SK-N-SH treated with all-trans-retinoic acid at 6 μM for 48 hours (cell line): ENCODE results near the gene EPB41.

ENCODE experiments used
- ATAC-seq: fragments of 200-7000 bp; cut with Tn5 transposase; 3 replicates; pipeline ENCODE4 v1.9.1; 2020; ENCODE audit warnings: mild to moderate bottlenecking, moderate library complexity
- ARNTL ChIP-seq: fragments of 450-650 bp; formaldehyde crosslinking; IDR thresholded peaks from 2 replicates; pipeline ENCODE4 v1.5.0; 2020; ENCODE audit warnings: low read depth, mild to moderate bottlenecking, moderate library complexity, borderline replicate concordance
- BACH2 ChIP-seq: fragments of 250-450 bp; sonication (Bioruptor Pico); IDR thresholded peaks from 2 replicates; pipeline ENCODE4 v1.9.0; 2021; ENCODE audit warnings: mild to moderate bottlenecking, borderline replicate concordance
- CSDC2 ChIP-seq: fragments of 250-450 bp; sonication (Bioruptor Pico); IDR thresholded peaks from 2 replicates; pipeline ENCODE4 v1.5.0; 2020; ENCODE audit warnings: mild to moderate bottlenecking, moderate library complexity
- CSRNP3 ChIP-seq: fragments of 250-450 bp; sonication (Bioruptor Pico); IDR thresholded peaks from 2 replicates; pipeline ENCODE4 v1.5.1; 2021; ENCODE audit warnings: mild to moderate bottlenecking, moderate library complexity
- ESRRG ChIP-seq: fragments of 250-450 bp; sonication (Bioruptor Pico); IDR thresholded peaks from 2 replicates; pipeline ENCODE4 v1.6.1; 2021; ENCODE audit warnings: mild to moderate bottlenecking
- GLIS3 ChIP-seq: fragments of 250-450 bp; sonication (Bioruptor Pico); IDR thresholded peaks from 2 replicates; pipeline ENCODE4 v1.5.0; 2020; ENCODE audit warnings: mild to moderate bottlenecking, moderate library complexity
- ISL1 ChIP-seq: fragments of 250-450 bp; sonication (Bioruptor Pico); IDR thresholded peaks from 2 replicates; pipeline ENCODE4 v2.1.2; 2022; ENCODE audit warnings: mild to moderate bottlenecking, moderate library complexity
- OSR1 ChIP-seq: fragments of 250-450 bp; sonication (Bioruptor Pico); IDR thresholded peaks from 2 replicates; pipeline ENCODE4 v1.8.0; 2022; ENCODE audit warnings: moderate library complexity, mild to moderate bottlenecking, inconsistent platforms
- PATZ1 ChIP-seq: fragments of 250-450 bp; sonication (Bioruptor Pico); IDR thresholded peaks from 2 replicates; pipeline ENCODE4 v1.8.0; 2020; ENCODE audit warnings: mild to moderate bottlenecking, moderate library complexity, borderline replicate concordance
- PPARA ChIP-seq: fragments of 250-450 bp; sonication (Bioruptor Pico); IDR thresholded peaks from 2 replicates; pipeline ENCODE4 v1.5.0; 2020; ENCODE audit warnings: mild to moderate bottlenecking, borderline replicate concordance
- RARB ChIP-seq: fragments of 250-450 bp; sonication (Bioruptor Pico); IDR thresholded peaks from 2 replicates; pipeline ENCODE4 v1.8.0; 2021; ENCODE audit warnings: mild to moderate bottlenecking, moderate library complexity
- TCF4 ChIP-seq: fragments of 250-450 bp; sonication (Bioruptor Pico); IDR thresholded peaks from 2 replicates; pipeline ENCODE4 v1.8.0; 2021; ENCODE audit warnings: mild to moderate bottlenecking, moderate library complexity, borderline replicate concordance
- ZC3H10 ChIP-seq: fragments of 250-450 bp; sonication (Bioruptor Pico); IDR thresholded peaks from 2 replicates; pipeline ENCODE4 v1.5.1; 2021; ENCODE audit warnings: mild to moderate bottlenecking, moderate library complexity
- ZFP3 ChIP-seq: fragments of 250-450 bp; sonication (Bioruptor Pico); IDR thresholded peaks from 2 replicates; pipeline ENCODE4 v1.5.0; 2020; ENCODE audit warnings: mild to moderate bottlenecking, moderate library complexity
- ZFP30 ChIP-seq: fragments of 450-650 bp; formaldehyde crosslinking; IDR thresholded peaks from 2 replicates; pipeline ENCODE4 v1.5.0; 2022; ENCODE audit warnings: mild to moderate bottlenecking, moderate library complexity
- ZNF565 ChIP-seq: fragments of 450-650 bp; formaldehyde crosslinking; conservative IDR thresholded peaks from 2 replicates; pipeline ENCODE4 v1.5.0; 2020; ENCODE audit warnings: low read depth, mild to moderate bottlenecking, moderate library complexity
- ZNF70 ChIP-seq: fragments of 450-650 bp; formaldehyde crosslinking; IDR thresholded peaks from 2 replicates; pipeline ENCODE4 v1.5.0; 2020; ENCODE audit warnings: mild to moderate bottlenecking, moderate library complexity
- ZNF8 ChIP-seq: fragments of 450-650 bp; formaldehyde crosslinking; IDR thresholded peaks from 2 replicates; pipeline ENCODE4 v1.5.0; 2020; ENCODE audit warnings: mild to moderate bottlenecking, moderate library complexity
- TF ChIP-seq, protein P1 (sequence below): fragments of 250-450 bp; sonication (Bioruptor Pico); IDR thresholded peaks from 2 replicates; pipeline ENCODE4 v1.5.0; 2020; ENCODE audit warnings: mild to moderate bottlenecking, moderate library complexity
- TF ChIP-seq, protein P2 (sequence below): fragments of 250-450 bp; sonication (Bioruptor Pico); IDR thresholded peaks from 2 replicates; pipeline ENCODE4 v1.5.1; 2020; ENCODE audit warnings: low read depth, mild to moderate bottlenecking, moderate library complexity

EPB41 gene

GRCh38 chr1:28885472-28885877 lies 28.9 kb upstream of the EPB41 start:
- ATAC-seq: no peak
- TF ChIP-seq, protein P1, sequence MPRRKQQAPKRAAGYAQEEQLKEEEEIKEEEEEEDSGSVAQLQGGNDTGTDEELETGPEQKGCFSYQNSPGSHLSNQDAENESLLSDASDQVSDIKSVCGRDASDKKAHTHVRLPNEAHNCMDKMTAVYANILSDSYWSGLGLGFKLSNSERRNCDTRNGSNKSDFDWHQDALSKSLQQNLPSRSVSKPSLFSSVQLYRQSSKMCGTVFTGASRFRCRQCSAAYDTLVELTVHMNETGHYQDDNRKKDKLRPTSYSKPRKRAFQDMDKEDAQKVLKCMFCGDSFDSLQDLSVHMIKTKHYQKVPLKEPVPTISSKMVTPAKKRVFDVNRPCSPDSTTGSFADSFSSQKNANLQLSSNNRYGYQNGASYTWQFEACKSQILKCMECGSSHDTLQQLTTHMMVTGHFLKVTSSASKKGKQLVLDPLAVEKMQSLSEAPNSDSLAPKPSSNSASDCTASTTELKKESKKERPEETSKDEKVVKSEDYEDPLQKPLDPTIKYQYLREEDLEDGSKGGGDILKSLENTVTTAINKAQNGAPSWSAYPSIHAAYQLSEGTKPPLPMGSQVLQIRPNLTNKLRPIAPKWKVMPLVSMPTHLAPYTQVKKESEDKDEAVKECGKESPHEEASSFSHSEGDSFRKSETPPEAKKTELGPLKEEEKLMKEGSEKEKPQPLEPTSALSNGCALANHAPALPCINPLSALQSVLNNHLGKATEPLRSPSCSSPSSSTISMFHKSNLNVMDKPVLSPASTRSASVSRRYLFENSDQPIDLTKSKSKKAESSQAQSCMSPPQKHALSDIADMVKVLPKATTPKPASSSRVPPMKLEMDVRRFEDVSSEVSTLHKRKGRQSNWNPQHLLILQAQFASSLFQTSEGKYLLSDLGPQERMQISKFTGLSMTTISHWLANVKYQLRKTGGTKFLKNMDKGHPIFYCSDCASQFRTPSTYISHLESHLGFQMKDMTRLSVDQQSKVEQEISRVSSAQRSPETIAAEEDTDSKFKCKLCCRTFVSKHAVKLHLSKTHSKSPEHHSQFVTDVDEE: no peak
- TF ChIP-seq ESRRG (CRISPR knock-in tag) (no peak), ISL1 (no peak), ZNF70 (CRISPR knock-in tag) (no peak), CSDC2 (CRISPR knock-in tag) (no peak), ZFP30 (CRISPR knock-in tag) (no peak), PPARA (CRISPR knock-in tag) (no peak), ZFP3 (CRISPR knock-in tag) (no peak), PATZ1 (no peak), CSRNP3 (CRISPR knock-in tag) (no peak), ZNF565 (CRISPR knock-in tag) (no peak), RARB (CRISPR knock-in tag) (no peak)
- TF ChIP-seq, protein P2, sequence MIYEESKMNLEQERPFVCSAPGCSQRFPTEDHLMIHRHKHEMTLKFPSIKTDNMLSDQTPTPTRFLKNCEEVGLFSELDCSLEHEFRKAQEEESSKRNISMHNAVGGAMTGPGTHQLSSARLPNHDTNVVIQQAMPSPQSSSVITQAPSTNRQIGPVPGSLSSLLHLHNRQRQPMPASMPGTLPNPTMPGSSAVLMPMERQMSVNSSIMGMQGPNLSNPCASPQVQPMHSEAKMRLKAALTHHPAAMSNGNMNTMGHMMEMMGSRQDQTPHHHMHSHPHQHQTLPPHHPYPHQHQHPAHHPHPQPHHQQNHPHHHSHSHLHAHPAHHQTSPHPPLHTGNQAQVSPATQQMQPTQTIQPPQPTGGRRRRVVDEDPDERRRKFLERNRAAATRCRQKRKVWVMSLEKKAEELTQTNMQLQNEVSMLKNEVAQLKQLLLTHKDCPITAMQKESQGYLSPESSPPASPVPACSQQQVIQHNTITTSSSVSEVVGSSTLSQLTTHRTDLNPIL (CRISPR knock-in tag): no peak

DNA sequence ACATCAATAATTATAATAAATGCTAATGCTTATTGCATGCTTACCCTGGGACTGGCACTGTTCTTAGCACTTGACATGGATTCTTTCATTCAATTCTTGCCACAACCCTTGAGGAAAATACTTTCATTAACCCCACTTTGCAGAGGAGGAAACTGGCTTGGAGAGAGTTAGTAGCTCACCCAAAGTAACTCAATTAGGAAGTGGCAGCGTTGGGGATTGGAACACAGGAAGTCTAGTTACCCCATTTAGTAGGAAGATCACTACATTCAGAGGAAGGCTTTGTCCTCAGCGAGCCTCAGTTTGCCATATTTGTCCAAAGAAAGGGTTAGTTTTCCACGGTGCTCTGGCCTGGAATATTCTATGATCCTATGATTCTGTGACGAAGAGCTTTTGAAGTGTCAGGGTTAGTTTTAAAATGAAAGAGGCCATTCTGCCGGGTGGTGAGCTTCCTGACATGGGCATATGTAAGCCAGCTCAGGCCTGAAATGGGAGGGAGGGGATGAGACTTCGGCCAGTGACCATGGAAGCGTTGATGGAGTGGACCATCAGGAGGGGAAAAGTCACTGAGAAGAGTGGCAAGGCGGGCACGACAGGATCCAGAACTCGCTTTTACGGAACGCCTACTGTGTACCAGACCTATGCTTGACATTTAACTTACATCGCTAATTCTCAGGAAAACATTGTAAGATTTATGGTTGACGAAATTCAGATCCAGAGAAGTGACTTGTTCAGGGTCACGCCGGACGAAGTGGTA lies 28.2 kb upstream of the EPB41 start:
- TF ChIP-seq OSR1 (CRISPR knock-in tag): no peak
- TF ChIP-seq ESRRG (CRISPR knock-in tag): no peak
- no peak for TF ChIP-seq ZFP30 (CRISPR knock-in tag)
- TF ChIP-seq, protein P2 (CRISPR knock-in tag): no peak
- no peak for ATAC-seq

GRCh38 chr1:28886731-28887418 lies 27.5 kb upstream of the EPB41 start:
- TF ChIP-seq RARB (CRISPR knock-in tag) (no peak), GLIS3 (CRISPR knock-in tag) (no peak), BACH2 (no peak), ZC3H10 (CRISPR knock-in tag) (no peak), PATZ1 (no peak), TCF4 (CRISPR knock-in tag) (no peak), ARNTL (CRISPR knock-in tag) (no peak), ZNF8 (CRISPR knock-in tag) (no peak), ESRRG (CRISPR knock-in tag) (no peak)
- TF ChIP-seq, protein P2 (CRISPR knock-in tag): no peak
- peak; percentile 86 for ATAC-seq
